ENCODE measurements around the gene TMPRSS13. TPM values are rescaled to one million over a fixed set of nuclear protein-coding genes. Genes with fewer than 3 reads are reported as not detected.

Gene TMPRSS13
- polyA plus RNA-seq, 3 donors, result 0.50 to 0.92 (median 0.71) TPM

DNA sequence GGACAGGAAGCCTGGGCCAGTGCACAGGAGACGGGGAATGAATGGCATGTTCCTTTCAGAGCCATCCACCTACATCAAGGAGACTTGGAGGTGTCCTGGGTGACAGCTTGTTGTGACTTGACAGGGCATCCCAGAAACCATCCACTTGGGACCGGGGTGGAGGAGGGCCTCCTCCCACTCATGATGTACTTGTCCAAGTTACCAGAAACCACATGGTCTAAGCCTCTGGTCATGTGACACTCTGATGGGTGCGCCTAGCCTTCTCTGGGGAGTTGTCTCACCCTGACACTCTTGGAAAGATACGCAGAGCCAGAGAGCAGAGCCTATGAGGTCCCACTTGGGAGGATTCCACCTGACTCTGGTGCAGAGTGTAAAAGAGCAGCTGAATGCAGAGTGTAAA, 31.1 kb downstream of the TMPRSS13 start:
- no peak for DNase-seq

GRCh38 chr11:117892651-117893050, 36.6 kb downstream of the TMPRSS13 start:
- no peak for DNase-seq

- no peak for DNase-seq
These were observed 37.8 kb downstream of the TMPRSS13 start for GRCh38 chr11:117891362-117891761.

- no peak for DNase-seq
These were observed 41.0 kb downstream of the TMPRSS13 start for GRCh38 chr11:117888139-117888566.

GRCh38 chr11:117887431-117888138, 41.6 kb downstream of the TMPRSS13 start:
- DNase-seq, result no peak

GRCh38 chr11:117885777-117886176, 43.4 kb downstream of the TMPRSS13 start:
- DNase-seq, result peak; percentile 84

DNA sequence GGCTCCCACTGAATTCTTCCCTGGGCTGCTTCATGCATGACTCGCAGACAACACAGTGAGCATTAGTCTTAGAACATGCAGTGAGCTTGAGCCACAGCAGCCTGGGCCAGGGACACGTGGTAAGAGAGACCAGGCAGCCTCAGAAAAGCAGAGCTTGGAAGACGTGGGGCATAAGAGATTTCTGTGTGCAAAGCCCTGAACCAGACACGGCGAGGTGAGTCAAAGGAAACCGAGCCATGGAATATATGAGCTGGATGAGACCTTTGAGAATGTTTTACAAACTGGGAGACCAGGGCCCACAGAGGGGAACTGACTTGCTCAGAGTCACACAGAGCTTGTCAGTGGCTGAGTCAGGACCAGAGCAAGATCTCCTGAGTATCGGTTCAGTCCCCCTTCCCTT, 44.2 kb downstream of the TMPRSS13 start:
- no peak for DNase-seq

DNA sequence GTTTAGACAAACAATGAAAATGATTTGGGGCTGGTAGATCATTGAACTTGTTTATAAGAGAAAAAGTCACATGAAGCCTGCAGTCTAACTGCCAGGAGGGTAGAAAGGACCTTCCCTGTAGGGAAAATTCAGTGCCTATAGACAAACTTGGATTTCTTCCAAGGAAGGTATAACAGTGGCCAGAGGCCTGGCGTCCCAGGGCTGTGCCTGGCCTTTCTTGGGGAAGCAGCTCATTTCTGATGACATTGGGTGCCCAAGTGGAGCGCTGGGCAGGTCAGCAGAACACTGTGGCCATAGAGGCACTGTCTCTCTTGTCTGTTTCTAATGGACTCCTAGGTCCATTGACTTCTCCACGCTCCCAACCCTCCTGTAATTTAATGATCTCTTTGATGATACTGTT, 46.1 kb downstream of the TMPRSS13 start:
- no peak for DNase-seq

- DNase-seq, result no peak
These were observed 46.8 kb downstream of the TMPRSS13 start for GRCh38 chr11:117882311-117882905.

DNA sequence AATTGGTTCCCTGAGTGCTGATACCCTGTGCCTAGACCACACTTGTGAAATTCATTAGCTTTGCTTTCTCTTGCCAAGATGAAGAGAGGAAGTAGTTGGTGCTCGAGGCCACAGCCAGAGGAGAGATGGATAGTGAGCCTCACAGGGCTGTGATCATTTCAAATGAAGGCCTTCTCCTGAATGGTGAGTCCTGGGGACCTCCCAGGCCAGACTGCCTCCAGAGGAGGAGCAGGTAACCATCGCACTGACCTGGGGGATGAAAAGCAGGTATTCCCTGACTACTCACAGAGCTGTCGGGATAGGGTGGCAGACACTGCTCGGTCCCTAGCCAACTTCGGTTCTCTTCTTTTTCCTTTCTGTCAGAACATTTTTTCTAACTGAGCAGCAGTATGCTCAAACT, 48.0 kb downstream of the TMPRSS13 start:
- DNase-seq, result no peak

GRCh38 chr11:117879516-117880480, 49.4 kb downstream of the TMPRSS13 start:
- no peak for DNase-seq

GRCh38 chr11:117878939-117879475, 50.2 kb downstream of the TMPRSS13 start:
- DNase-seq, result no peak

- no peak for DNase-seq
These were observed 50.8 kb downstream of the TMPRSS13 start for GRCh38 chr11:117878314-117878938.

GRCh38 chr11:117877120-117877784, 52.0 kb downstream of the TMPRSS13 start:
- no peak for DNase-seq

DNA sequence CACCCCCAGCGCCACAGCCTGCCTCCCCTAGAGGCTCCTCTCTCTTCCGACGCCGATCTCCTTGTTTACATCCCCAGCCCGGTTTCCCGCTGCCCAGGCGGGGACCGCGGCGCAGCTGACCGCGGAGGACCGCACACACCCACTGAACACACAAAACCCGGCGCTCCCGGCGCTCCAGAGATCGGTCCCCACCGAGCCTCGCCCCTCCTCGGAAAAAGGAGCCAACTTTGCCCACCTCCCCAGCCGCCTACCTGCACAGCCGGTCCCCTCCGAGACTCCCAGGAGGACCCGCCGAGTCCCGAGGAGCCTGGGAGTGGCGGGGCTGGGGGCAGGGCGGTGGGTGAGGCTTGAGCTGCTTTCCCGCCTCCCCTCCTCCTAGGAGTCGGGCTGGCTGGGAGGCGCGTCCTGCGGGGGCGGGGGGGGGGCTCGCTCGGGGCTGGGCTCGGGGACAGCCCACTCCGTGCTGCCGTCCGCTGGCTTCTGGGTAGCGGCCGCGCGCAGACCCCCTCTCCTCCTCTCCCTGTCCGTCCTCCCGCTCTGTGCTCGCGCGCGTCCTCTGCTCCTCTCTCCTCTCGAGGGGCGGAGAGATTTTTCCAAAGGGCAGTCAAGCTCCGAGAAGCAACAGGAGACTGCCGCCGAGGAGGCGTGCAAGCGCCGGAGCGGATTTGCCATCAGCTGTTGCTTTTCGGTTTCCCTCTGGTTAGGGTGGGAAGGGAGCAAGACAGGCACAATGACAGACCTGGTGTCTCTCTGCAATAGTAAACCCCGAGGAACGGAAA, 52.7 kb downstream of the TMPRSS13 start, which contains the start of gene FXYD6:
Gene FXYD6 (minus strand): TSS at position 318 of the 779 bp plus-strand sequence. CDS start 33,882 bp downstream, outside the sequence.
- DNase-seq, result peak; percentile 88

GRCh38 chr11:117876059-117876340, 53.2 kb downstream of the TMPRSS13 start:
- no peak for DNase-seq

- no peak for DNase-seq
These were observed 53.7 kb downstream of the TMPRSS13 start for GRCh38 chr11:117875382-117876058.

DNA sequence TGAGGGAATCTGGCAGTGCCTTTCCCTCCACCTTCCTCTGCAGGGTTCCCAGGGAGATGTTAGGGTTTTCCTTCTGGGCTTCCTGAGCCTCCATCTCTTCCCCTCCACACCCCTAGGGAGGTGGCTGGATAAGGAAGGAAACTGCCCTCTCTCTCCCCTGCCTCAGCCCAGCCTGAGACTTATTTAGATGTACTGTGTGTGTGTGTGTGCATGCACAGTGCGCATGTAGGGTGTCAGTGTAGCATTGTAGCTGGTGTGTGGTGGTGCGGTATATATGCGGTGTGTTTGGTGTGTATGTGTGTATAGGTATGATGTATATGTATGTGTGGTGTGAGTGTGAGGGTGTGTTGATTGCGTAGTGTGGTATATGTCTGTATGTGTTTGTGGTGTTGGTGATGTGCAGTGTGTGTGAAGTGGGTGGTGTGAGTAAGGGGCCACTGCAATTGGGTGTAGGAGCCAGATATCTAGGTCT, 54.3 kb downstream of the TMPRSS13 start:
- DNase-seq, result no peak

GRCh38 chr11:117874253-117874909, 54.8 kb downstream of the TMPRSS13 start:
- DNase-seq, result no peak

All from renal pelvis (tissue), 4 donors.